GM12891 (cell line): ENCODE results near the gene GRAMD1A.

Source experiments
- PAX5 ChIP-seq: IDR thresholded peaks from 2 replicates; pipeline ENCODE4 v1.6.1; 2011; ENCODE audit warnings: low read length, moderate library complexity, mild to moderate bottlenecking; ENCODE audit not compliant: insufficient read depth, severe bottlenecking
- POLR2A ChIP-seq: IDR thresholded peaks from 2 replicates; pipeline ENCODE4 v1.6.1; 2011; ENCODE audit warnings: low read depth, low read length, control low read depth
- POLR2AphosphoS5 ChIP-seq: IDR thresholded peaks from 2 replicates; pipeline ENCODE4 v1.6.1; 2011; ENCODE audit warnings: low read depth, low read length, control low read depth
- POU2F2 ChIP-seq: IDR thresholded peaks from 2 replicates; pipeline ENCODE4 v1.6.1; 2011; ENCODE audit warnings: low read depth, mild to moderate bottlenecking, control low read depth, low read length, moderate library complexity
- SPI1 ChIP-seq: IDR thresholded peaks from 2 replicates; pipeline ENCODE4 v1.6.1; 2011; ENCODE audit warnings: low read depth, low read length, control low read depth
- TAF1 ChIP-seq: IDR thresholded peaks from 2 replicates; pipeline ENCODE4 v1.6.1; 2011; ENCODE audit warnings: low read depth, low read length, control low read depth

DNA sequence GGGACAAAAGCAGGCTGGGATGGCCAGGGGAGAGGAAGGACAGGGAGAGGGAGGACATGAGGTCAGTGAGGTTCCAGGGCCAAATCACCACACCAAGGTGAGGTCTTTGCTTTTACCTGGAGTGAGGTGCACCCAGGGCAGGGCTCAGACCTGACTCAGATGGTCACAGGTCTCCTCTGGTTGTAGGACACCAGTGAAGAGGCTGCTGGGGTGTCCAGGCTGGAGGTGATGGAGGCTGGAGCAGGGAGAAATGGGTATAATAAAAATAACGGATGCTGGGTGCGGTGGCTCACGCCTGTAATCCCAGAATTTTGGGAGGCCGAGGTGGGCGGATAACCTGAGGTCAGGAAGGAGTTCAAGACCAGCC is 6.9 kb downstream of the GRAMD1A start:
- TF ChIP-seq POLR2AphosphoS5 (no peak), POLR2A (no peak), TAF1 (no peak), POU2F2 (no peak), SPI1 (no peak), PAX5 (no peak)
